Thyroid gland (tissue), 4 donors: ENCODE measurements around the gene TIMD4. TPM values are rescaled to one million over a fixed set of nuclear protein-coding genes. Genes with fewer than 3 reads are reported as not detected.

Experiments
- DNase-seq, 2 donors: peaks; one replicate each; pipeline ENCODE4 v3.0.0-alpha.2; 2019
- H3K27ac ChIP-seq, 3 donors: fragments of 200-600 bp; sonication (generic); 1 replicate in 2 of 3; 2 replicates in 1 of 3; pipeline ENCODE4 v1.5.1; 2016 to 2019; ENCODE audit warnings: mild to moderate bottlenecking in 1 of 3, moderate library complexity in 1 of 3
- H3K27me3 ChIP-seq: fragments of 200-600 bp; sonication (generic); one replicate; pipeline ENCODE4 v1.5.1; 2019
- H3K36me3 ChIP-seq, 2 donors: fragments of 200-600 bp; sonication (generic); one replicate each; pipeline ENCODE4 v1.5.1; 2016 to 2019
- H3K4me1 ChIP-seq, 2 donors: fragments of 200-600 bp; sonication (generic); one replicate each; pipeline ENCODE4 v1.5.1; 2017 to 2019
- H3K4me3 ChIP-seq, 3 donors: fragments of 200-600 bp; sonication (generic); replicated peaks in 1 of 3; 1 replicate in 2 of 3; 2 replicates in 1 of 3; pipeline ENCODE4 v1.5.1; 2016; ENCODE audit warnings: mild to moderate bottlenecking in 1 of 3
- H3K9me3 ChIP-seq: fragments of 200-600 bp; sonication (generic); one replicate; pipeline ENCODE4 v1.5.1; 2017
- POLR2A ChIP-seq, 2 donors: fragments of 450-650 bp; IDR thresholded peaks; one replicate each; pipeline ENCODE4 v1.6.1; 2017; ENCODE audit warnings: antibody characterized with exemption in 2 of 2, mild to moderate bottlenecking in 2 of 2, moderate library complexity in 1 of 2
- WGBS, 2 donors: methylation state at CpG; one replicate each; pipeline ENCODE4 v1.1.5; 2017; 5-methylcytosine and 5-hydroxymethylcytosine counted together
- intact Hi-C: fragments of 100-400 bp; cut with DNase I; formaldehyde crosslinking; loops from one replicate; pipeline ENCODE4 v1.15.1; 2023
- total RNA-seq, 4 donors: library from RNA; depleted of rRNA; stranded (reverse); fragments of >200 nt; gene quantifications; one replicate each; pipeline ENCODE4 v1.2.3, GENCODE V29; 2016
- TF ChIP-seq, protein P1 (sequence below), 6 experiments: fragments of 200-600 bp in 3 of 6; fragments of 450-650 bp in 3 of 6; sonication (generic) in 3 of 6; IDR thresholded peaks; one replicate each; pipeline ENCODE4 v1.5.1; 2016 to 2019; ENCODE audit warnings: antibody characterized with exemption in 6 of 6, mild to moderate bottlenecking in 2 of 6, inconsistent platforms in 1 of 6, moderate library complexity in 1 of 6

The TIMD4 gene
- total RNA-seq, 4 donors from 2014 or later: 2.4 to 4.5 (median 3.0) TPM

GRCh38 chr5:156892864-156893263, 70.2 kb downstream of the TIMD4 start:
- Histone ChIP-seq H3K36me3 (no peaks in the 10 kb centered on the region), H3K27ac (no peak overlapping the region), H3K4me3 (no peak overlapping the region), H3K9me3 (no peaks in the 10 kb centered on the region), H3K27me3 (no peaks in the 10 kb centered on the region), H3K4me1 (no peaks in the 10 kb centered on the region)
- WGBS, 2 donors: 93 to 94% methylated on average over 4 of the region's 4 CpGs
- intact Hi-C loops: no loop called here
- TF ChIP-seq, protein P1, sequence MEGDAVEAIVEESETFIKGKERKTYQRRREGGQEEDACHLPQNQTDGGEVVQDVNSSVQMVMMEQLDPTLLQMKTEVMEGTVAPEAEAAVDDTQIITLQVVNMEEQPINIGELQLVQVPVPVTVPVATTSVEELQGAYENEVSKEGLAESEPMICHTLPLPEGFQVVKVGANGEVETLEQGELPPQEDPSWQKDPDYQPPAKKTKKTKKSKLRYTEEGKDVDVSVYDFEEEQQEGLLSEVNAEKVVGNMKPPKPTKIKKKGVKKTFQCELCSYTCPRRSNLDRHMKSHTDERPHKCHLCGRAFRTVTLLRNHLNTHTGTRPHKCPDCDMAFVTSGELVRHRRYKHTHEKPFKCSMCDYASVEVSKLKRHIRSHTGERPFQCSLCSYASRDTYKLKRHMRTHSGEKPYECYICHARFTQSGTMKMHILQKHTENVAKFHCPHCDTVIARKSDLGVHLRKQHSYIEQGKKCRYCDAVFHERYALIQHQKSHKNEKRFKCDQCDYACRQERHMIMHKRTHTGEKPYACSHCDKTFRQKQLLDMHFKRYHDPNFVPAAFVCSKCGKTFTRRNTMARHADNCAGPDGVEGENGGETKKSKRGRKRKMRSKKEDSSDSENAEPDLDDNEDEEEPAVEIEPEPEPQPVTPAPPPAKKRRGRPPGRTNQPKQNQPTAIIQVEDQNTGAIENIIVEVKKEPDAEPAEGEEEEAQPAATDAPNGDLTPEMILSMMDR (IDR thresholded peaks at IDR 0.05): no peak
- no peak for TF ChIP-seq POLR2A (IDR thresholded peaks at IDR 0.05)
- DNase-seq: no peak

DNA sequence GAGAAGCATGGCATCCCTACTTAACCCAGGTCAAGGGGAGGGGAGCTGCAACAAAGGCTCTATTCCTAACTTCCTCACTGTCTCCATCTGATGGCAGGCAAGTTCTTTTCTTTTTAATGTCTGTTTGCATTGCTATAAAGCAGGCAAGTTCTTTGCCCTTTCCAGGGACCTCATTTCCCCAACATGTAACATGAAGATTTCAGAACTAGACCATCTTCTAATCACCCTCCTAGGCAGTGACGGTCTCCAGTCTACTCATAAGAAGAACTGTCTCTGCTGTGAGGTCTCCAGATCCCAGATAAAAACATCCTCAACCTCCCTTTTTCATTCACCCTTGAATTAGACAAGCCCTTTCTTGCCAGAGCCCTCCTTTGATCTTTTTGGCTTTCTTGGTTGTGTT, 70.8 kb downstream of the TIMD4 start:
- H3K4me3 ChIP-seq: no peak overlapping the region
- DNase-seq: no peak
- WGBS, 2 donors: 82 to 86% methylated on average over 1 of the region's 1 CpG
- no peaks in the 10 kb centered on the region for H3K36me3 ChIP-seq
- no peaks in the 10 kb centered on the region for H3K27me3 ChIP-seq
- intact Hi-C loops: no loop called here
- TF ChIP-seq, protein P1 (IDR thresholded peaks at IDR 0.05): no peak
- no peak for TF ChIP-seq POLR2A (IDR thresholded peaks at IDR 0.05)
- no peaks in the 10 kb centered on the region for H3K9me3 ChIP-seq
- H3K27ac ChIP-seq: no peak overlapping the region
- no peaks in the 10 kb centered on the region for H3K4me1 ChIP-seq

- no peaks in the 10 kb centered on the region for H3K36me3 ChIP-seq
- no peaks in the 10 kb centered on the region for H3K9me3 ChIP-seq
- TF ChIP-seq, protein P1 (IDR thresholded peaks at IDR 0.05): no peak
- TF ChIP-seq POLR2A (IDR thresholded peaks at IDR 0.05): no peak
- no peaks in the 10 kb centered on the region for H3K4me1 ChIP-seq
- no peak for DNase-seq
- 82 to 94% methylated on average over 2 of the region's 2 CpGs for WGBS, 2 donors
- no peaks in the 10 kb centered on the region for H3K27me3 ChIP-seq
- H3K27ac ChIP-seq: no peak overlapping the region
- no peak overlapping the region for H3K4me3 ChIP-seq
- intact Hi-C loops: no loop called here
Measured at GRCh38 chr5:156888520-156888919, 74.5 kb downstream of the TIMD4 start.

GRCh38 chr5:156883316-156883875, 79.6 kb downstream of the TIMD4 start:
- no peak overlapping the region for H3K4me3 ChIP-seq
- no peaks in the 10 kb centered on the region for H3K4me1 ChIP-seq
- intact Hi-C loops: no loop called here
- DNase-seq: no peak
- no peaks in the 10 kb centered on the region for H3K9me3 ChIP-seq
- 73 to 83% methylated on average over 3 of the region's 3 CpGs for WGBS, 2 donors
- H3K27me3 ChIP-seq: no peaks in the 10 kb centered on the region
- TF ChIP-seq, protein P1 (IDR thresholded peaks at IDR 0.05): no peak
- no peak for TF ChIP-seq POLR2A (IDR thresholded peaks at IDR 0.05)
- no peaks in the 10 kb centered on the region for H3K36me3 ChIP-seq
- no peak overlapping the region for H3K27ac ChIP-seq

DNA sequence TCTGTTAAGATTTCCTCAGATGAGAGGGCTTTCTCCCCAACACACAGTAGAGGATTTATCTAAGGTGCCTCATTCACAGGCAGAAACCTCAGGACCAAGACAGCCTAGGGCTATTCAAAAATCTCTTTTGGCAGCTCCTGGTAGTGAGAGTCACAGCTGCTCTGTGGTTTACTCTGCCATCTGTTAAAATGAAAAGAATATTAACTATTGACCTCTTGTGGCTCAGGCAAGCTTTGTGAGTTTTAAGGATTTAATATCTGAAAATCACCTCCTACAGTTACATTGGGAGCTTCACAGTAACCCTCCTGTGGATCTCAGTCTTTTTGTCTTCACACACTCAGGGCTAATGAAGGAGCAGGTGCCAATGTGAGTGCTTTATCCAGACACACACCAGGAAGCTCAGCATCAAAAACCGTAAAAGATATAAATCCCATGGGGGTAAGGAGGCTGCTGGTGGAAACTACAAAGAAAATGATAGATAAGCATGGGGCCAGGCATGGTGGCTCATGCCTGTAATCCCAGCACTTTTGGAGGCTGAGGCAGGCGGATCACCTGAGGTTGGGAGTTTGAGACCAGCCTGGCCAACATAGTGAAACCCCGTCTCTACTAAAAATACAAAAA, 83.3 kb downstream of the TIMD4 start:
- intact Hi-C loops: no loop called here
- no peaks in the 10 kb centered on the region for H3K27me3 ChIP-seq
- H3K4me1 ChIP-seq: no peaks in the 10 kb centered on the region
- TF ChIP-seq, protein P1 (IDR thresholded peaks at IDR 0.05): no peak
- TF ChIP-seq POLR2A (IDR thresholded peaks at IDR 0.05): no peak
- no peak for DNase-seq
- no peak overlapping the region for H3K27ac ChIP-seq
- H3K4me3 ChIP-seq: no peak overlapping the region
- no peaks in the 10 kb centered on the region for H3K36me3 ChIP-seq
- no peaks in the 10 kb centered on the region for H3K9me3 ChIP-seq
- 86 to 89% methylated on average over 3 of the region's 3 CpGs for WGBS, 2 donors
